K562 (cell line): ENCODE measurements around the gene NDRG4. TPM values are rescaled to one million over a fixed set of nuclear protein-coding genes. Genes with fewer than 3 reads are reported as not detected.

ENCODE experiments used
- BACH1 ChIP-seq: fragments of 200-800 bp; sonication (Bioruptor generic); IDR thresholded peaks from 2 replicates; pipeline ENCODE4 v1.6.1; 2016; ENCODE audit warnings: missing genetic modification characterization, missing compliant biosample characterization
- BRD4 ChIP-seq: fragments of 200-600 bp; sonication (generic); IDR thresholded peaks from 2 replicates; pipeline ENCODE4 v1.6.1; 2017; ENCODE audit warnings: inconsistent platforms
- CBFA2T2 ChIP-seq: fragments of 450-650 bp; conservative IDR thresholded peaks from 2 replicates; pipeline ENCODE4 v1.6.1; 2017; ENCODE audit warnings: mild to moderate bottlenecking
- COPS2 ChIP-seq: fragments of 450-650 bp; conservative IDR thresholded peaks from 2 replicates; pipeline ENCODE4 v1.6.1; 2016; ENCODE audit warnings: mild to moderate bottlenecking, moderate library complexity
- HNRNPL ChIP-seq: fragments of 200-400 bp; formaldehyde crosslinking; IDR thresholded peaks from 2 replicates; pipeline ENCODE4 v1.6.1; 2017; ENCODE audit warnings: low read depth, mild to moderate bottlenecking, low read length
- KDM5B ChIP-seq: fragments of 200-600 bp; sonication (generic); IDR thresholded peaks from 2 replicates; pipeline ENCODE4 v1.6.1; 2012; ENCODE audit warnings: low read depth, mild to moderate bottlenecking, moderate library complexity, low read length, control low read depth, inconsistent platforms; ENCODE audit not compliant: insufficient replicate concordance
- MEF2A ChIP-seq: IDR thresholded peaks from 2 replicates; pipeline ENCODE4 v1.6.1; 2011; ENCODE audit warnings: low read depth, mild to moderate bottlenecking, low read length, moderate library complexity; ENCODE audit not compliant: control insufficient read depth
- NFXL1 ChIP-seq: fragments of 450-650 bp; formaldehyde crosslinking; IDR thresholded peaks from 2 replicates; pipeline ENCODE4 v1.4.0; 2021; ENCODE audit warnings: mild to moderate bottlenecking
- RBM14 ChIP-seq: fragments of 200-400 bp; formaldehyde crosslinking; IDR thresholded peaks from 2 replicates; pipeline ENCODE4 v1.6.1; 2018; ENCODE audit warnings: low read depth, mild to moderate bottlenecking, low read length, moderate library complexity, borderline replicate concordance; ENCODE audit not compliant: insufficient read depth
- ZNF134 ChIP-seq: fragments of 250-450 bp; sonication (Bioruptor Pico); conservative IDR thresholded peaks from 2 replicates; pipeline ENCODE4 v1.4.0; 2020
- polyA plus RNA-seq, 8 experiments: library from polyadenylated mRNA; depleted of rRNA in 4 of 8; stranded (reverse) in 5 of 8; unstranded in 3 of 8; fragments of >200 nt; fragmentation: Nextera tagmentation in 2 of 8; fragmentation: Illumina TruSeq in 1 of 8; extraction: Ambion mirVana in 2 of 8; extraction: Trizol in 1 of 8; gene quantifications; 2 replicates each; pipeline versions ENCODE4 v1.2.1 to v1.2.3, GENCODE V29; 2011 to 2014; ENCODE audit warnings: inconsistent platforms in 1 of 8, missing spikeins in 1 of 8
- total RNA-seq, 7 experiments: library from RNA; depleted of rRNA in 6 of 7; stranded (reverse); fragments of >200 nt in 6 of 7; fragmentation: Illumina TruSeq in 2 of 7; extraction: Trizol in 2 of 7; gene quantifications; 2 replicates each; pipeline versions ENCODE4 v1.2.1 to v1.2.3, GENCODE V29; 2011 to 2021; ENCODE audit warnings: low replicate concordance in 1 of 7
- TF ChIP-seq, protein P1 (sequence below): fragments of 250-450 bp; sonication (Bioruptor Pico); IDR thresholded peaks from 2 replicates; pipeline ENCODE4 v1.4.0; 2020; ENCODE audit warnings: borderline replicate concordance
- TF ChIP-seq, protein P2 (sequence below): sonication (generic); formaldehyde crosslinking; IDR thresholded peaks from 2 replicates; pipeline ENCODE4 v1.8.0; 2022; ENCODE audit warnings: mild to moderate bottlenecking, missing genetic modification reagents
- TF ChIP-seq, protein P3 (sequence below): fragments of 450-650 bp; IDR thresholded peaks from 2 replicates; pipeline ENCODE4 v1.6.1; 2016; ENCODE audit warnings: low read depth, mild to moderate bottlenecking, moderate library complexity
- TF ChIP-seq, protein P4 (sequence below): sonication (generic); formaldehyde crosslinking; IDR thresholded peaks from 2 replicates; pipeline ENCODE4 v1.9.0; 2022; ENCODE audit warnings: mild to moderate bottlenecking, missing genetic modification reagents
- TF ChIP-seq, protein P5 (sequence below), 3 experiments: fragments of 200-800 bp in 1 of 3; fragments of 250-450 bp in 1 of 3; fragments of 450-650 bp in 1 of 3; sonication (Bioruptor Pico) in 1 of 3; sonication (Bioruptor generic) in 1 of 3; formaldehyde crosslinking in 1 of 3; IDR thresholded peaks; 2 replicates each; pipeline versions ENCODE4 v1.6.1 to v1.8.0; 2016 to 2022; ENCODE audit warnings: mild to moderate bottlenecking in 2 of 3, missing genetic modification characterization in 2 of 3, missing compliant biosample characterization in 1 of 3, moderate library complexity in 1 of 3
- TF ChIP-seq, protein P6 (sequence below): sonication (generic); formaldehyde crosslinking; IDR thresholded peaks from 2 replicates; pipeline ENCODE4 v1.8.1; 2022; ENCODE audit warnings: missing genetic modification reagents

Gene NDRG4
- total and polyA plus RNA-seq, 9 of the 15 experiments (the other 6 are each of a cell fraction or from before 2014, with no cell fraction given): 0.06 to 0.95 (median 0.28) TPM

DNA sequence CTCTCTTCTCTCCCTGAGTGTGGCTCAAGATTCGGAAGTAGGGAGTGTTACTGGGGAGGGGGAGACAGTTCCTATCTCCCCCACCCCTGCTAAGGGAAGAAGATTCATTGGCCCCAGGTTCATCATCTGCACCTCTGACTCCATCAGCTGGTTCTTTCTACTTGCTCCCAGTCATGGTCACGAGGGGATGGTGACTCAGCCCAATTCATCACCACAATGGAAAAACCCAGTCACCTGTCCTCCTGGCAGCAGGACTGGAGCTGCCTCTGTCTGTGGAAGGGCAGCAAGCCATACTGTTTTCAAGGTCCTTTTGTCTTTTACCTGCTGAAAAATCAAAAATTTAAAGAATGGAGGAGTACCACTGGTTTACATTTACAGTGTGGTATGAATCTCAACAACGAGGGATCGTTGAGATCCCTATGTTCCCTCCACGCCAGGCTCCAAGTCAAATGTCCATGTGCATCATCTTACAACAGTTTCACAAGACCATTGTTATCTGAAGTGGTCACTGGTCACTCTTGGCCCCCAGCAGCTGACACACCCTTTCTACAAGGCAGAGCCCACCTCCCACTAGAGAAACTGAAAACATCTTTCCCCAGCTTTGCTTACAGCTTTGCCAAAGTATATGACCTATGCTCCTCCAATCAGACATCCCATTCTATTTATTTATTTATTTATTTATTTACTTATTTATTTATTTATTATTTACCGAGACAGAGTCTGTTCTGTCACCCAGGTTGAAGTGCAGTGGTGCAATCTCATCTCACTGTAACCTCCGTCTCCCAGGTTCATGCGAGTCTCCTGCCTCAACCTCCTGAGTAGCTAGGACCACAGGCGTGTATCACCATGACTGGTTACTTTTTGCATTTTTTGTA lies 40.4 kb upstream of the NDRG4 start (continued):
- TF ChIP-seq, protein P1, sequence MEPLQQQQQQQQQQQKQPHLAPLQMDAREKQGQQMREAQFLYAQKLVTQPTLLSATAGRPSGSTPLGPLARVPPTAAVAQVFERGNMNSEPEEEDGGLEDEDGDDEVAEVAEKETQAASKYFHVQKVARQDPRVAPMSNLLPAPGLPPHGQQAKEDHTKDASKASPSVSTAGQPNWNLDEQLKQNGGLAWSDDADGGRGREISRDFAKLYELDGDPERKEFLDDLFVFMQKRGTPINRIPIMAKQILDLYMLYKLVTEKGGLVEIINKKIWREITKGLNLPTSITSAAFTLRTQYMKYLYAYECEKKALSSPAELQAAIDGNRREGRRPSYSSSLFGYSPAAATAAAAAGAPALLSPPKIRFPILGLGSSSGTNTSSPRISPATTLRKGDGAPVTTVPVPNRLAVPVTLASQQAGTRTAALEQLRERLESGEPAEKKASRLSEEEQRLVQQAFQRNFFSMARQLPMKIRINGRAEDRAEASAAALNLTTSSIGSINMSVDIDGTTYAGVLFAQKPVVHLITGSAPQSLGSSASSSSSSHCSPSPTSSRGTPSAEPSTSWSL (CRISPR knock-in tag): no peak
- TF ChIP-seq, protein P2, sequence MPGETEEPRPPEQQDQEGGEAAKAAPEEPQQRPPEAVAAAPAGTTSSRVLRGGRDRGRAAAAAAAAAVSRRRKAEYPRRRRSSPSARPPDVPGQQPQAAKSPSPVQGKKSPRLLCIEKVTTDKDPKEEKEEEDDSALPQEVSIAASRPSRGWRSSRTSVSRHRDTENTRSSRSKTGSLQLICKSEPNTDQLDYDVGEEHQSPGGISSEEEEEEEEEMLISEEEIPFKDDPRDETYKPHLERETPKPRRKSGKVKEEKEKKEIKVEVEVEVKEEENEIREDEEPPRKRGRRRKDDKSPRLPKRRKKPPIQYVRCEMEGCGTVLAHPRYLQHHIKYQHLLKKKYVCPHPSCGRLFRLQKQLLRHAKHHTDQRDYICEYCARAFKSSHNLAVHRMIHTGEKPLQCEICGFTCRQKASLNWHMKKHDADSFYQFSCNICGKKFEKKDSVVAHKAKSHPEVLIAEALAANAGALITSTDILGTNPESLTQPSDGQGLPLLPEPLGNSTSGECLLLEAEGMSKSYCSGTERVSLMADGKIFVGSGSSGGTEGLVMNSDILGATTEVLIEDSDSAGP (CRISPR knock-in tag): no peak
- TF ChIP-seq COPS2 (no peak), ZNF134 (CRISPR knock-in tag) (no peak), NFXL1 (CRISPR knock-in tag) (no peak), HNRNPL (no peak), MEF2A (no peak), BACH1 (tag) (peak; percentile 90), BRD4 (no peak), CBFA2T2 (peak; percentile 31; the same call in 1 of the 2 replicates), RBM14 (no peak), KDM5B (no peak)
- TF ChIP-seq, protein P3, sequence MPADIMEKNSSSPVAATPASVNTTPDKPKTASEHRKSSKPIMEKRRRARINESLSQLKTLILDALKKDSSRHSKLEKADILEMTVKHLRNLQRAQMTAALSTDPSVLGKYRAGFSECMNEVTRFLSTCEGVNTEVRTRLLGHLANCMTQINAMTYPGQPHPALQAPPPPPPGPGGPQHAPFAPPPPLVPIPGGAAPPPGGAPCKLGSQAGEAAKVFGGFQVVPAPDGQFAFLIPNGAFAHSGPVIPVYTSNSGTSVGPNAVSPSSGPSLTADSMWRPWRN: no peak
- TF ChIP-seq, protein P4, sequence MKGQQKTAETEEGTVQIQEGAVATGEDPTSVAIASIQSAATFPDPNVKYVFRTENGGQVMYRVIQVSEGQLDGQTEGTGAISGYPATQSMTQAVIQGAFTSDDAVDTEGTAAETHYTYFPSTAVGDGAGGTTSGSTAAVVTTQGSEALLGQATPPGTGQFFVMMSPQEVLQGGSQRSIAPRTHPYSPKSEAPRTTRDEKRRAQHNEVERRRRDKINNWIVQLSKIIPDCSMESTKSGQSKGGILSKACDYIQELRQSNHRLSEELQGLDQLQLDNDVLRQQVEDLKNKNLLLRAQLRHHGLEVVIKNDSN (CRISPR knock-in tag): no peak
- TF ChIP-seq, protein P5, sequence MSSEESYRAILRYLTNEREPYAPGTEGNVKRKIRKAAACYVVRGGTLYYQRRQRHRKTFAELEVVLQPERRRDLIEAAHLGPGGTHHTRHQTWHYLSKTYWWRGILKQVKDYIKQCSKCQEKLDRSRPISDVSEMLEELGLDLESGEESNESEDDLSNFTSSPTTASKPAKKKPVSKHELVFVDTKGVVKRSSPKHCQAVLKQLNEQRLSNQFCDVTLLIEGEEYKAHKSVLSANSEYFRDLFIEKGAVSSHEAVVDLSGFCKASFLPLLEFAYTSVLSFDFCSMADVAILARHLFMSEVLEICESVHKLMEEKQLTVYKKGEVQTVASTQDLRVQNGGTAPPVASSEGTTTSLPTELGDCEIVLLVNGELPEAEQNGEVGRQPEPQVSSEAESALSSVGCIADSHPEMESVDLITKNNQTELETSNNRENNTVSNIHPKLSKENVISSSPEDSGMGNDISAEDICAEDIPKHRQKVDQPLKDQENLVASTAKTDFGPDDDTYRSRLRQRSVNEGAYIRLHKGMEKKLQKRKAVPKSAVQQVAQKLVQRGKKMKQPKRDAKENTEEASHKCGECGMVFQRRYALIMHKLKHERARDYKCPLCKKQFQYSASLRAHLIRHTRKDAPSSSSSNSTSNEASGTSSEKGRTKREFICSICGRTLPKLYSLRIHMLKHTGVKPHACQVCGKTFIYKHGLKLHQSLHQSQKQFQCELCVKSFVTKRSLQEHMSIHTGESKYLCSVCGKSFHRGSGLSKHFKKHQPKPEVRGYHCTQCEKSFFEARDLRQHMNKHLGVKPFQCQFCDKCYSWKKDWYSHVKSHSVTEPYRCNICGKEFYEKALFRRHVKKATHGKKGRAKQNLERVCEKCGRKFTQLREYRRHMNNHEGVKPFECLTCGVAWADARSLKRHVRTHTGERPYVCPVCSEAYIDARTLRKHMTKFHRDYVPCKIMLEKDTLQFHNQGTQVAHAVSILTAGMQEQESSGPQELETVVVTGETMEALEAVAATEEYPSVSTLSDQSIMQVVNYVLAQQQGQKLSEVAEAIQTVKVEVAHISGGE (CRISPR knock-in tag; IDR thresholded peaks at IDR 0.05): 0 out of 6 replicates have a peak, but pooled peaks of 1 of the 3 experiments have one; percentile 9
- TF ChIP-seq, protein P6, sequence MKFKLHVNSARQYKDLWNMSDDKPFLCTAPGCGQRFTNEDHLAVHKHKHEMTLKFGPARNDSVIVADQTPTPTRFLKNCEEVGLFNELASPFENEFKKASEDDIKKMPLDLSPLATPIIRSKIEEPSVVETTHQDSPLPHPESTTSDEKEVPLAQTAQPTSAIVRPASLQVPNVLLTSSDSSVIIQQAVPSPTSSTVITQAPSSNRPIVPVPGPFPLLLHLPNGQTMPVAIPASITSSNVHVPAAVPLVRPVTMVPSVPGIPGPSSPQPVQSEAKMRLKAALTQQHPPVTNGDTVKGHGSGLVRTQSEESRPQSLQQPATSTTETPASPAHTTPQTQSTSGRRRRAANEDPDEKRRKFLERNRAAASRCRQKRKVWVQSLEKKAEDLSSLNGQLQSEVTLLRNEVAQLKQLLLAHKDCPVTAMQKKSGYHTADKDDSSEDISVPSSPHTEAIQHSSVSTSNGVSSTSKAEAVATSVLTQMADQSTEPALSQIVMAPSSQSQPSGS (CRISPR knock-in tag): no peak
